ENCODE results near the gene RGSL1.

DNA sequence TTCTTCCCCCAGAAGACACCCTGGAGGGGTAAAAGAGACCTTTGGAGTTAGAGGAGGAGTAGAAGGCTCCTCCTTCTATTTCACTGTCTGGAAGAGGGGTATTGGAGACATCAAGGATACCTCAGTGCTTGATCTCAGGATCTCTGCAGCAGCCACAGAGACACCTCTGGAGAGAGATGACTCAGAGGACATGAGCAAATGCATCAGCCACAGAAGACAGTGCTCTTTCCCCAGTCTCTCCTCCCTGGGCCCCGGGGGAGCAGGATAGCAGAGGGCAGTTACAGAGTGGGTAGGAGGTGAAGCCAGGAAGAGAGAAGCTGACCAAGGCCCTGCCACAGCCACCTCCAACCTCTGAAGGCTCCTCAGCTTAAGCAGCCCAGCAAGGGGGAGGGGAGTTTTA is 34.2 kb upstream of the RGSL1 start:
- TF ChIP-seq, protein P1, sequence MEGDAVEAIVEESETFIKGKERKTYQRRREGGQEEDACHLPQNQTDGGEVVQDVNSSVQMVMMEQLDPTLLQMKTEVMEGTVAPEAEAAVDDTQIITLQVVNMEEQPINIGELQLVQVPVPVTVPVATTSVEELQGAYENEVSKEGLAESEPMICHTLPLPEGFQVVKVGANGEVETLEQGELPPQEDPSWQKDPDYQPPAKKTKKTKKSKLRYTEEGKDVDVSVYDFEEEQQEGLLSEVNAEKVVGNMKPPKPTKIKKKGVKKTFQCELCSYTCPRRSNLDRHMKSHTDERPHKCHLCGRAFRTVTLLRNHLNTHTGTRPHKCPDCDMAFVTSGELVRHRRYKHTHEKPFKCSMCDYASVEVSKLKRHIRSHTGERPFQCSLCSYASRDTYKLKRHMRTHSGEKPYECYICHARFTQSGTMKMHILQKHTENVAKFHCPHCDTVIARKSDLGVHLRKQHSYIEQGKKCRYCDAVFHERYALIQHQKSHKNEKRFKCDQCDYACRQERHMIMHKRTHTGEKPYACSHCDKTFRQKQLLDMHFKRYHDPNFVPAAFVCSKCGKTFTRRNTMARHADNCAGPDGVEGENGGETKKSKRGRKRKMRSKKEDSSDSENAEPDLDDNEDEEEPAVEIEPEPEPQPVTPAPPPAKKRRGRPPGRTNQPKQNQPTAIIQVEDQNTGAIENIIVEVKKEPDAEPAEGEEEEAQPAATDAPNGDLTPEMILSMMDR (IDR thresholded peaks at IDR 0.05) = no peak
- no peak for TF ChIP-seq POLR2A (IDR thresholded peaks at IDR 0.05)
- no peak for TF ChIP-seq POLR2AphosphoS5 (IDR thresholded peaks at IDR 0.05)

Measured in suprapubic skin (tissue), 4 donors.